Activated CD8-positive, alpha-beta T cell treated with anti-CD3 and anti-CD28 coated beads, Interleukin-2, amount 10 ng/mL, durations not matched to agents 7 days and 5 days (primary cell): Measurements from ENCODE around the gene LHFPL3. TPM values are rescaled to one million over a fixed set of nuclear protein-coding genes. Genes with fewer than 3 reads are reported as not detected.

Experiments
- ATAC-seq: fragments of 150-1000 bp; cut with Tn5 transposase; one replicate; pipeline ENCODE4 v1.10.0; 2021; ENCODE audit warnings: moderate library complexity
- CTCF ChIA-PET: fragments of 350-600 bp; sonication (Branson Sonifier 250); formaldehyde crosslinking; loops from one replicate; lab custom pipeline; 2021; ENCODE audit warnings: antibody characterized with exemption; lab: Charles Lee
- POLR2A ChIA-PET: fragments of 350-600 bp; sonication (Branson Sonifier 250); formaldehyde crosslinking; loops from one replicate; lab custom pipeline; 2021; ENCODE audit warnings: antibody characterized with exemption; lab: Charles Lee
- DNase-seq: peaks from one replicate; pipeline ENCODE4 v3.0.0-alpha.2; 2020
- H3K27ac Mint-ChIP-seq: one replicate; pipeline ENCODE4 v1.8.0; 2021; ENCODE audit warnings: mild to moderate bottlenecking, mixed read lengths
- H3K27me3 Mint-ChIP-seq: one replicate; pipeline ENCODE4 v1.8.0; 2021; ENCODE audit warnings: low read depth, mixed read lengths
- H3K36me3 Mint-ChIP-seq: one replicate; pipeline ENCODE4 v1.8.0; 2021; ENCODE audit warnings: low read depth, mixed read lengths
- H3K4me1 Mint-ChIP-seq: one replicate; pipeline ENCODE4 v1.8.0; 2021; ENCODE audit warnings: low read depth, mixed read lengths
- H3K4me3 Mint-ChIP-seq: one replicate; pipeline ENCODE4 v1.8.0; 2021; ENCODE audit warnings: mild to moderate bottlenecking, mixed read lengths
- H3K9me3 Mint-ChIP-seq: one replicate; pipeline ENCODE4 v1.8.0; 2022; ENCODE audit warnings: mixed read lengths; ENCODE audit not compliant: insufficient read depth
- total RNA-seq, 2 experiments: library from RNA; stranded (reverse); gene quantifications; one replicate each; pipeline ENCODE4 v1.2.3, GENCODE V29; 2021

LHFPL3 gene
- total RNA-seq, 2 experiments from 2014 or later = not detected

DNA sequence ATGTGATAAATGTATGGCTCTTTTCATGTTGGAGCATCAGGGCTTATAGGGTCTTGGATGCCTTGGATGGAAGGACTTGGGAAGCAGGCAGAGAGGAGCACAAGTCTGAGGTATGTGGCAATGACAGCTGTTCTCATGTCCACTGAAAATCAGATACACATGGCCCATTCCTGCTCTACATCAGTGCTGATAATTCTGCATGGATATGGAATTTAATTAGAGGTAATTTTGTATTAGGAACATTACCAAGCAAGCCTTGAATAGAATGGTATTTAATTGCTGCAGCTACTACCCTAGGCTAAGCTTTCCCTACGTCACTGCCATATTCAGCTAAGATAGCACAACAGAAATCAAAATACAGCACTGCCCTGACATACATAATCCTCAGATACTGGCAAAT is 299.6 kb downstream of the LHFPL3 start:
- ATAC-seq (no peak), DNase-seq (no peak)
- ChIA-PET POLR2A (no interaction called here), CTCF (no interaction called here)
- Mint-ChIP-seq H3K4me1 (no peaks in the 10 kb centered on the region), H3K4me3 (no peak overlapping the region), H3K36me3 (no peaks in the 10 kb centered on the region), H3K27me3 (no peaks in the 10 kb centered on the region), H3K27ac (no peak overlapping the region), H3K9me3 (no peaks in the 10 kb centered on the region)

DNA sequence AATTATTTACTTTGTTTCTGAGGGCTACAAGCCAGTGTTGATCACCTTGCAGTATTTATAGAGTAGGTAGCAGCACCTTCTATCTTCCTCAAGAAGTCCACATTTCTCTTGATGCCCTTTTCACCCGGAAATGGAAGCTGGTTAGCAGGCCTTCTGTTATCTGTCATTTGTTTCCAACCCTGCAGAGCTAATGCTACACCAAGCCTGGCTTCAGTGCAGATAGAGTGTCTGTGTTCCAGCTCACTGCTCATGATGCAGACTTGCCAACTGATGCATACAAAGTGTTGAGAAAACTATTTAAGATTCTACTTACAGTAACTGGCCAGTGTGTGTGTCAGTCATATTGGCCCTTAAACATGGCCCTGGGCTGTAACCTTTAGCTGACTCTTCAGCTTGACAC is 301.0 kb downstream of the LHFPL3 start:
- ChIA-PET POLR2A (no interaction called here), CTCF (interaction anchor here (0.9 to 3.0 kb wide), 2 partner anchors 14 to 289 kb away, joined by 4 to 14 read pairs; no protein-coding TSS in a partner anchor)

GRCh38 chr7:104640506-104640905 is 312.1 kb downstream of the LHFPL3 start:
- Mint-ChIP-seq H3K9me3 (no peaks in the 10 kb centered on the region), H3K4me1 (no peaks in the 10 kb centered on the region), H3K4me3 (no peak overlapping the region), H3K27me3 (peaks cover 3% of the 10 kb centered on the region), H3K27ac (no peak overlapping the region), H3K36me3 (no peaks in the 10 kb centered on the region)
- no peak for ATAC-seq
- CTCF ChIA-PET = no interaction called here
- DNase-seq = no peak
- POLR2A ChIA-PET = no interaction called here

More for the DNA sequence above, 301.0 kb downstream of the LHFPL3 start:
- ATAC-seq (no peak), DNase-seq (no peak)
- Mint-ChIP-seq H3K9me3 (no peaks in the 10 kb centered on the region), H3K4me3 (no peak overlapping the region), H3K4me1 (no peaks in the 10 kb centered on the region), H3K27ac (no peak overlapping the region), H3K27me3 (peaks cover 3% of the 10 kb centered on the region), H3K36me3 (no peaks in the 10 kb centered on the region)

DNA sequence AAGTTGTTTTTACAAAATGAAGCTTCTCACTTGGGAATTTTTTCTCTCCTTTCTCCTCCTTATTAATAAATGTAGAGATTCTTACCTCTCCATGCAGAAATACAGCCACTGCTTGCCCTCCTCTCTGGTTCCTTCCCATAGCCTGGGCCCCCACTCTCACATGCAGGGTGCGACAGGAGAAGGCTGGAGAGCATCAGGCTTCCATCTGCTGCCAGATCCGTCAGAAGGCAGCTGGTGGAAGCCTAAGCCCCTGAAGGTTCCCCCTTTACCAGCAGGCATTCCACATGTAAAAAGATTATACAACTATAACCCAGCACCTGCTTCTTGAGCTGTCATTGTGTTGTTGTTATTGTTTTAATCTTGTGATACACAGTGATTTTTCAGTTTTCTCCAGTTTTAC is 314.2 kb downstream of the LHFPL3 start:
- DNase-seq (no peak), ATAC-seq (no peak)
- H3K4me3 Mint-ChIP-seq = no peak overlapping the region
- POLR2A ChIA-PET = no interaction called here
- no peaks in the 10 kb centered on the region for H3K4me1 Mint-ChIP-seq
- H3K9me3 Mint-ChIP-seq = no peaks in the 10 kb centered on the region
- H3K27me3 Mint-ChIP-seq = no peaks in the 10 kb centered on the region
- CTCF ChIA-PET = interaction anchor here (1.1 to 3.4 kb wide), 6 partner anchors 9 to 277 kb away, joined by 3 to 19 read pairs (median 10); no protein-coding TSS in a partner anchor
- no peak overlapping the region for H3K27ac Mint-ChIP-seq
- no peaks in the 10 kb centered on the region for H3K36me3 Mint-ChIP-seq

GRCh38 chr7:104643587-104644217 is 315.3 kb downstream of the LHFPL3 start:
- DNase-seq (no peak), ATAC-seq (no peak)
- no peak overlapping the region for H3K4me3 Mint-ChIP-seq
- CTCF ChIA-PET = interaction anchor here (0.8 to 3.4 kb wide), 8 partner anchors 8 to 275 kb away, joined by 3 to 19 read pairs (median 8); no protein-coding TSS in a partner anchor
- H3K9me3 Mint-ChIP-seq = no peaks in the 10 kb centered on the region
- no peaks in the 10 kb centered on the region for H3K27me3 Mint-ChIP-seq
- no peak overlapping the region for H3K27ac Mint-ChIP-seq
- POLR2A ChIA-PET = interaction anchor here (0.6 kb wide), 1 partner anchor 117 kb away, joined by 3 read pairs; no protein-coding TSS in a partner anchor
- no peaks in the 10 kb centered on the region for H3K36me3 Mint-ChIP-seq
- no peaks in the 10 kb centered on the region for H3K4me1 Mint-ChIP-seq

GRCh38 chr7:104650991-104651640 is 322.7 kb downstream of the LHFPL3 start:
- no peak for ATAC-seq
- ChIA-PET POLR2A (interaction anchor here (0.5 kb wide), 1 partner anchor 522 kb away, joined by 3 read pairs; no protein-coding TSS in a partner anchor), CTCF (interaction anchor here (1.8 kb wide), 1 partner anchor 8 kb away, joined by 7 read pairs; no protein-coding TSS in a partner anchor)

DNA sequence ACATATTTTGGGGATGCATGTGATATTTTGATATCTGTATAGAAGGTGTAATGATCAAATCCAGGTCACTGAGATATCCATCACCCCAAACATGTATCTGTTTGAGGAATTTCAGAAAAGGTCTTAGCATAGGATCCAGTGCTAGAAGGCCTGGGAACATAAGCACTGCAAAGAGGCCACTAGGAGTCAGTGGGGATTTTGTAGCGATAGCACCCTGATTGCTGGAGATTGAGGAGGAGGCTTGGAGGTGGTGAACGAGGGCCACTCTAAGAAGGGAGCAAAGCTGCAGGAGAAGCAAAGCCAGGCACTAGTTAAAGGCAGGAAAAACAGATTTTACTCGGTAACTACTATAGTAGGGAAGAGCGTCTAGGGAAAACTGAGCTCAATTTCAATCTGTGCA is 324.0 kb downstream of the LHFPL3 start:
- Mint-ChIP-seq H3K9me3 (no peaks in the 10 kb centered on the region), H3K27ac (no peak overlapping the region), H3K27me3 (peaks cover 9% of the 10 kb centered on the region), H3K4me1 (no peaks in the 10 kb centered on the region), H3K36me3 (no peaks in the 10 kb centered on the region), H3K4me3 (no peak overlapping the region)
- CTCF ChIA-PET = interaction anchor here (1.8 kb wide), 1 partner anchor 9 kb away, joined by 7 read pairs; no protein-coding TSS in a partner anchor
- DNase-seq (no peak), ATAC-seq (no peak)
- POLR2A ChIA-PET = no interaction called here

More at GRCh38 chr7:104650991-104651640, 322.7 kb downstream of the LHFPL3 start:
- DNase-seq = no peak
- H3K36me3 Mint-ChIP-seq = no peaks in the 10 kb centered on the region
- H3K4me1 Mint-ChIP-seq = no peaks in the 10 kb centered on the region
- peaks cover 8% of the 10 kb centered on the region for H3K27me3 Mint-ChIP-seq
- no peak overlapping the region for H3K4me3 Mint-ChIP-seq
- H3K27ac Mint-ChIP-seq = no peak overlapping the region
- H3K9me3 Mint-ChIP-seq = no peaks in the 10 kb centered on the region

- CTCF ChIA-PET = interaction anchor here (1.8 kb wide), 1 partner anchor 10 kb away, joined by 7 read pairs; no protein-coding TSS in a partner anchor
- Mint-ChIP-seq H3K4me3 (no peak overlapping the region), H3K36me3 (no peaks in the 10 kb centered on the region), H3K9me3 (no peaks in the 10 kb centered on the region), H3K27me3 (peaks cover 9% of the 10 kb centered on the region), H3K27ac (no peak overlapping the region), H3K4me1 (no peaks in the 10 kb centered on the region)
- DNase-seq (no peak), ATAC-seq (no peak)
- POLR2A ChIA-PET = no interaction called here
These were observed 324.5 kb downstream of the LHFPL3 start for GRCh38 chr7:104652865-104653264.

DNA sequence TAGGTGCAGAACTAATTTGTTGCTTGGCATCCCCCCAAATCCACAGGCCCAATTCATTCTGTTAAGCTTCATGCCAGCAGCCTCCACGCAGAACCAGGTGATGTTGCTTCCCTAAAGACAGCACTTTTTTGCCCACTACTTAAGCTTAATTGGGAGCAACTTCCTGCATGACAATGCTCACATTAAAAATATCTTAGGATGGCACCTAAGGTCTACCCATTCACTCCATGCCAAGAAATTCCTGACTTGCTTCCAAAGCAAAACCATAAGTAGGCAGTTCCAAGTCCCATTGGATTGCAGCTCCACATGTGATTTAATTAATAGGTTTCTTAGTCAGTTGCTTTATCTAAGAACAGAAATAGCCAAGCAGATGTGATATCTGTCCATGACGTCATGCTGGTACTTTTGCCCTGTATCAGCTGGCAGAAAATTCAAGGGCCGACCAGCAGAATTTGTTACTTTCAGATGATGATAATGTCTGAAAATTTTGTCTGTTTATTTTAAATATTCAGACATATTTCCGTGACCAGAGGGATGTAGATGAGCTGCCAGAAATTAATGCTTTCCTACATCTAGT is 325.5 kb downstream of the LHFPL3 start:
- DNase-seq (no peak), ATAC-seq (no peak)
- no peak overlapping the region for H3K4me3 Mint-ChIP-seq
- H3K36me3 Mint-ChIP-seq = no peaks in the 10 kb centered on the region
- CTCF ChIA-PET = interaction anchor here (0.7 to 3.1 kb wide), 2 partner anchors 10 to 1496 kb away, joined by 3 to 8 read pairs; no protein-coding TSS in a partner anchor
- peaks cover 9% of the 10 kb centered on the region for H3K27me3 Mint-ChIP-seq
- H3K9me3 Mint-ChIP-seq = no peaks in the 10 kb centered on the region
- H3K4me1 Mint-ChIP-seq = no peaks in the 10 kb centered on the region
- no peak overlapping the region for H3K27ac Mint-ChIP-seq
- POLR2A ChIA-PET = no interaction called here

- CTCF ChIA-PET = interaction anchor here (0.6 to 3.1 kb wide), 2 partner anchors 12 to 1148 kb away, joined by 4 to 8 read pairs; no protein-coding TSS in a partner anchor
- Mint-ChIP-seq H3K27me3 (peaks cover 5% of the 10 kb centered on the region), H3K27ac (no peak overlapping the region)
These were observed 327.2 kb downstream of the LHFPL3 start for GRCh38 chr7:104655592-104655991.

GRCh38 chr7:104656467-104656866 is 328.1 kb downstream of the LHFPL3 start:
- Mint-ChIP-seq H3K4me1 (no peaks in the 10 kb centered on the region), H3K27ac (no peak overlapping the region), H3K36me3 (no peaks in the 10 kb centered on the region), H3K27me3 (peaks cover 2% of the 10 kb centered on the region), H3K4me3 (no peak overlapping the region), H3K9me3 (no peaks in the 10 kb centered on the region)
- ChIA-PET POLR2A (no interaction called here), CTCF (interaction anchor here (1.0 to 3.1 kb wide), 2 partner anchors 12 to 13 kb away, joined by 4 to 8 read pairs; no protein-coding TSS in a partner anchor)
- ATAC-seq (no peak), DNase-seq (no peak)

More at GRCh38 chr7:104655592-104655991, 327.2 kb downstream of the LHFPL3 start:
- DNase-seq (no peak), ATAC-seq (no peak)
- H3K4me3 Mint-ChIP-seq = no peak overlapping the region
- no peaks in the 10 kb centered on the region for H3K4me1 Mint-ChIP-seq
- POLR2A ChIA-PET = no interaction called here
- H3K36me3 Mint-ChIP-seq = no peaks in the 10 kb centered on the region
- no peaks in the 10 kb centered on the region for H3K9me3 Mint-ChIP-seq
